Left ventricle myocardium superior (tissue), 1 donor: Measurements from ENCODE around the gene NDUFS5. TPM values are rescaled to one million over a fixed set of nuclear protein-coding genes. Genes with fewer than 3 reads are reported as not detected.
"Not testable (repeated sequence)": the region's sequence is repeated elsewhere in the genome, so short reads cannot be mapped to it uniquely, and the experiment has no call there.

Source experiments
- ATAC-seq: fragments of 200-7000 bp; cut with Tn5 transposase; one replicate; pipeline ENCODE4 v1.9.1; 2020; ENCODE audit warnings: mild to moderate bottlenecking, moderate library complexity
- DNase-seq: peaks from one replicate; pipeline ENCODE4 v3.0.0-alpha.2; 2020
- intact Hi-C: fragments of 100-400 bp; cut with micrococcal nuclease; formaldehyde crosslinking; loops from one replicate; pipeline ENCODE4 v1.11.0; 2022
- total RNA-seq: library from RNA; stranded (reverse); fragmentation: NEBNext Ultra II Directional; extraction: Animal tissue kit (Norgen Biotek cat#: 25700); gene quantifications from one replicate; pipeline ENCODE4 v1.2.1, GENCODE V29; 2021
- donor health status: DM: no; HTN: yes; CAD: no; lungs with severe emphysema.

The NDUFS5 gene
- total RNA-seq, 1 donor from 2014 or later = 782 TPM

GRCh38 chr1:39051956-39052355, 25.8 kb downstream of the NDUFS5 start:
- intact Hi-C loops = no loop called here
- ATAC-seq = no peak
- no peak for DNase-seq

GRCh38 chr1:39055213-39055710, 29.1 kb downstream of the NDUFS5 start:
- ATAC-seq, DNase-seq, intact Hi-C loops: not testable (repeated sequence)

GRCh38 chr1:39061516-39061915, 35.4 kb downstream of the NDUFS5 start:
- ATAC-seq, intact Hi-C loops, DNase-seq: not testable (repeated sequence)

- intact Hi-C loops = no loop called here
- DNase-seq = no peak
- no peak for ATAC-seq
These were observed 35.8 kb downstream of the NDUFS5 start for GRCh38 chr1:39061951-39062350.

- no peak for ATAC-seq
- intact Hi-C loops = no loop called here
These were observed 37.0 kb downstream of the NDUFS5 start for GRCh38 chr1:39063191-39063590.

GRCh38 chr1:39063775-39064174, 37.6 kb downstream of the NDUFS5 start:
- no peak for ATAC-seq
- intact Hi-C loops = no loop called here
- no peak for DNase-seq

More at GRCh38 chr1:39063191-39063590, 37.0 kb downstream of the NDUFS5 start:
- no peak for DNase-seq

GRCh38 chr1:39065542-39065941, 39.4 kb downstream of the NDUFS5 start:
- ATAC-seq = no peak
- intact Hi-C loops = no loop called here

GRCh38 chr1:39068227-39068626, 42.1 kb downstream of the NDUFS5 start:
- intact Hi-C loops, DNase-seq, ATAC-seq: not testable (repeated sequence)

More at GRCh38 chr1:39065542-39065941, 39.4 kb downstream of the NDUFS5 start:
- DNase-seq = no peak

- intact Hi-C loops, ATAC-seq, DNase-seq: not testable (repeated sequence)
These were observed 45.4 kb downstream of the NDUFS5 start for GRCh38 chr1:39071557-39071956.

GRCh38 chr1:39076127-39076798, 50.1 kb downstream of the NDUFS5 start:
- intact Hi-C loops = no loop called here
- ATAC-seq (peak; percentile 84), DNase-seq (peak; percentile 87)

- intact Hi-C loops = no loop called here
- ATAC-seq = no peak
These were observed 50.6 kb downstream of the NDUFS5 start for GRCh38 chr1:39076799-39077148.

GRCh38 chr1:39080269-39080826, 54.2 kb downstream of the NDUFS5 start:
- ATAC-seq (no peak), DNase-seq (no peak)
- intact Hi-C loops = no loop called here

More at GRCh38 chr1:39076799-39077148, 50.6 kb downstream of the NDUFS5 start:
- no peak for DNase-seq

GRCh38 chr1:39080831-39081270, 54.7 kb downstream of the NDUFS5 start:
- DNase-seq (peak; percentile 42), ATAC-seq (peak; percentile 17)
- intact Hi-C loops = no loop called here

- ATAC-seq (peak; percentile 37), DNase-seq (peak; percentile 55)
- intact Hi-C loops = no loop called here
These were observed 55.3 kb downstream of the NDUFS5 start for GRCh38 chr1:39081271-39082009.

- DNase-seq = no peak
- ATAC-seq = no peak
- intact Hi-C loops = no loop called here
These were observed 56.1 kb downstream of the NDUFS5 start for GRCh38 chr1:39082010-39082799.

GRCh38 chr1:39082811-39083576, 56.8 kb downstream of the NDUFS5 start:
- intact Hi-C loops = no loop called here
- no peak for ATAC-seq
- DNase-seq = no peak

- intact Hi-C loops = no loop called here
- DNase-seq = no peak
- ATAC-seq = no peak
These were observed 58.0 kb downstream of the NDUFS5 start for GRCh38 chr1:39084191-39084590.
